Measurements from ENCODE around the gene BEST2.
A peak's percentile ranks its signal among the peaks of the same experiment; 100 is the strongest.

The BEST2 gene

DNA sequence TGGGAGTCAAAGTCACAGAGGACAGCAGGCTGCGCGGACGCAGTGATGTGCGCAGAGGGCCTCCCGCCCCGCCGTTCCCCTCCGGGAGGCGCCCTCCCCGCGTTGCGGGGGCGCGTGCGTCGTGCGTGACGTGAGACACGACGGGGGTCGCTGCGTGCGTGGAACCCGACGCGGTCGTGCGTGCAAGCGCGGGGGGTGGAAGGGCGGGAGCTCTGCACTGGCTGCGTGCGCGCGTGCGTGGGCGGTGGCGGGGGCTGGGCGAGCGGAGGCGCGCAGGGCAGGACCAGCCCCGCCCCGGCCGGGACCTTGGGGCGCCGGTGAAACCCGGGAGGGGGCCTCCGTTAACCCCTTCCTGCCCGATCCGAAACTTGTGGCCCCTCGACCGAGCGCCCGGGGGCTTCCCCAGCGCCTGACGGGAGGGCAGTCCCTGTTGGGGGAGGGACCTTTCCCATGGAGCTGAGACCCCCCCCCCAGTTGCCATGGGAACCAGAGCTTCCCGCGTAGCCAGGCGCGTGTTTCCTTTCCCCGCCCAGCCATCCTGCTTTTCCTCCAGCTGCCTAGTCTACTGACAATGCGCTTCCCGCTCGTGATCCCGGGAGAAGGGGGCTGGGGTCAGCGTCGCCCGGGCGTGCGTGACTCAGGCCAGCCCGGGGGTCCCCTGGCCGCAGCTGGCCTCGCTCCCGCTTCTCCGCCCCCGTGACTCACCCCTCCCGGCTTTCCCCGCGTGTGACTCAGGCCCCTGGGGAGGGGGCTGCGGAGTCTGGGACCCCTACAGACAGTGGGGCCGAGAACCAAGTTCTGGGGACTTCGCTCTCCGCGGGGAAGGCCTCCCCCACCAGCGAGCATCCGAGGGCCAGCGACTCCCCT lies 31.1 kb downstream of the BEST2 start:
- Histone ChIP-seq H3K9ac (ENCODE audit: low read depth, low read length) (0 out of 2 replicates have a peak overlapping the region, but pooled peaks have one; percentile 10), H3K9me3 (ENCODE audit: control insufficient read depth, insufficient read depth, low read length) (no peaks in the 10 kb centered on the region), H3K27ac (ENCODE audit: low read depth, low read length) (peak overlapping the region; percentile 64), H3K4me1 (ENCODE audit: control insufficient read depth, insufficient read depth, low read length) (peaks cover 19% of the 10 kb centered on the region), H3K36me3 (ENCODE audit: control insufficient read depth, insufficient read depth, low read length) (no peaks in the 10 kb centered on the region), H3K27me3 (ENCODE audit: control insufficient read depth, insufficient read depth, low read length) (no peaks in the 10 kb centered on the region), H3K4me3 (ENCODE audit: low read depth, low read length) (peak overlapping the region; percentile 63)

DNA sequence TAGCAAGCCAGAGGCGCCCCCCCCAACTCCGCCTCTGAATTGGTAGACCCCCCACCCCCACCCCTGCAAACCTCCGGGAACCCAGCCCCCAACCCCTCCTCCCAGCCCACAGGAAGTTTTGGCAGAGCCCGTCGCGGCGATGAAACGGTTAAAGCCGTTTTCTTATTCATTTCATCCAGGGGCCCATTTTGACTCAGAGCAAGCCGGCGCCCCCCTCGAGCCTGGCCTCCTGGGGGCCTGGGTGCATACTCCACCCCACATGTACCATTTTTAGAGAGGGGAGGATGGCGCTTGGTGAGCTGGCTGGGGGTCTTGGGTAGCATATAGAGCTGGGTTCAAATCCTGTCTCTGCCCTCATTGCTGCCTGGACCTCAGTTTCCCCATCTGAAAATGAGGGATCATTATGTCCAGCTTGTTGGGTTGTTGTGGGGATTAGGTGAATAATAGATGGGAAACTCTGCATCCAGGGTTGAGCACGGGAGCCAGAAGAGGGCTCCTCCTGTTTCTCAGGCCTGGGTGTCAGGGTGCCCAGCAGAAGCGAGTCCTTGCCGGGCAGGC lies 31.8 kb downstream of the BEST2 start:
- Histone ChIP-seq H3K4me3 (ENCODE audit: low read depth, low read length) (peak overlapping the region; percentile 63; the same call in 1 of the 2 replicates), H3K4me1 (ENCODE audit: control insufficient read depth, insufficient read depth, low read length) (peaks cover 21% of the 10 kb centered on the region), H3K36me3 (ENCODE audit: control insufficient read depth, insufficient read depth, low read length) (no peaks in the 10 kb centered on the region), H3K27me3 (ENCODE audit: control insufficient read depth, insufficient read depth, low read length) (no peaks in the 10 kb centered on the region), H3K27ac (ENCODE audit: low read depth, low read length) (peak overlapping the region; percentile 64), H3K9me3 (ENCODE audit: control insufficient read depth, insufficient read depth, low read length) (no peaks in the 10 kb centered on the region), H3K9ac (ENCODE audit: low read depth, low read length) (no peak overlapping the region)

DNA sequence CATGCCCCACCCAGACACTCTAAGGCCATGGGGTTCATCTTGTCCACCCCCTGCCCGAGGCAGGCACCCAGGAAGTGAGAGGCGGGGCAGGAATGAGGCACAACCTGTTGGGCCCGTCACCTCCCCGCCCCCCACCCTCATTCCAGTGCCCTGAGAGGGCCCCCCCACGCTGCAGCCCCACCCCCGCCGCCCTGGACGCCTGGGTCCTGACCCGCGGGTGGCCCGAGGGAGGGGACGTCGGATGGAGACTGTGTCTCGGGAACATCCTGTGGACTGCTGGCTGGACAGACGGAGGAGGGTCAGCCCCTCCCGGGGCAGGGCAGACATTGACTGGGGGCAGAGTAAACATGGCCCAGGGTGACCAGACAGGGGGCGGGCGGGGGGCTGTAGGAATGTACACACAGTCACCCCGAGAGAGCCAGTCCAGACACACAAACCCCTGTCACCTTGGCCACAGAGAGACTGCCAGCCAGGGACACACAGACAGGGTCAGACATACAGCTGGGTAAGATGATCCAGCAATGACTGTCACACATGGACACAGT lies 32.3 kb downstream of the BEST2 start:
- Histone ChIP-seq H3K9me3 (ENCODE audit: control insufficient read depth, insufficient read depth, low read length) (no peaks in the 10 kb centered on the region), H3K4me3 (ENCODE audit: low read depth, low read length) (no peak overlapping the region), H3K9ac (ENCODE audit: low read depth, low read length) (no peak overlapping the region), H3K36me3 (ENCODE audit: control insufficient read depth, insufficient read depth, low read length) (no peaks in the 10 kb centered on the region), H3K27ac (ENCODE audit: low read depth, low read length) (no peak overlapping the region), H3K27me3 (ENCODE audit: control insufficient read depth, insufficient read depth, low read length) (no peaks in the 10 kb centered on the region), H3K4me1 (ENCODE audit: control insufficient read depth, insufficient read depth, low read length) (peaks cover 21% of the 10 kb centered on the region)

DNA sequence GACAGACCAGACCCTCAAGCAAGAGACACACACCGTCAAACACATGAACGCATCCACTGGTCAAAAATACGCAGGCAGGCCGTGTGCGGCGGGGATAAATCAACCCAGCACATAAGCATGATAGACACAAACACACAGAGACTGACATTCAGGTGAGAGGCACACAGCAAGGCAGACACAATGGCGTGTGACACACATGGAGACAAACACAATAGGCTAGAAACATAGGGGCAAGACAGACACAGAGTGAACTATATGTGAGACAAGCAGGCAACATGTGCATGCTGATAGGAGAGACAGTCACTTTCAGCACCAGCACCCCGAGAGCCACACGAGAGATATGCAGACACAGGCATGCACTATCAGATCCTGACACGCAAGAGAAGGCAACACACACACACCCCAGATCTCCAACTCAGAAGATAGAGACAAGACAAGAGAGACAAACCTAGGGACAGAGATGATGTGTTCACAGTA lies 32.8 kb downstream of the BEST2 start:
- Histone ChIP-seq H3K4me1 (ENCODE audit: control insufficient read depth, insufficient read depth, low read length) (peaks cover 21% of the 10 kb centered on the region), H3K9ac (ENCODE audit: low read depth, low read length) (no peak overlapping the region), H3K27me3 (ENCODE audit: control insufficient read depth, insufficient read depth, low read length) (no peaks in the 10 kb centered on the region), H3K27ac (ENCODE audit: low read depth, low read length) (no peak overlapping the region), H3K4me3 (ENCODE audit: low read depth, low read length) (no peak overlapping the region), H3K9me3 (ENCODE audit: control insufficient read depth, insufficient read depth, low read length) (no peaks in the 10 kb centered on the region), H3K36me3 (ENCODE audit: control insufficient read depth, insufficient read depth, low read length) (no peaks in the 10 kb centered on the region)

DNA sequence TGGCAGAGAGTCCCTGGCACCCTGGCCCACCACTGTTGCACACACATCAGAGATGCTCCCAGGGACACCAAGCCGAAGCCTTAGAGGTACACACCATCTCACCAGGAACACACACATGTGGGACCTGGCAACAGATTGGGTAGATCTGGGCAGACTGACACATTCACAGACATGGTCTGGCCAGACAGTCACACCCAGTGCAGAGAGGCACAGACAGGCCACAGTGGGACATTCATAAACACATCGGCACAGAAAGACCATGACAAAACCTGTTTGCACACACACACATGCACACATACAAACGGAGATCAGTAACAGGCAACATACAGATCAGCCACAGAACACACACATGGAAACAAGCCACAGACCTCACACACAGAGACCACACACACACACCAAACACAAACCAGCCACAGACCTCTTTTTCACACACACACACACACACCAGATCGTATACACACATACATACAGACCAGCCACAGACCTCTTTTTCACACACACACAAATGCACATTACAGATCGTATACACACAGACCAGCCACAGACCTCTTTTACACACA lies 33.4 kb downstream of the BEST2 start:
- no peak overlapping the region for H3K4me3 ChIP-seq (ENCODE audit: low read depth, low read length)
- H3K27ac ChIP-seq (ENCODE audit: low read depth, low read length) = no peak overlapping the region
- no peaks in the 10 kb centered on the region for H3K9me3 ChIP-seq (ENCODE audit: control insufficient read depth, insufficient read depth, low read length)
- H3K9ac ChIP-seq (ENCODE audit: low read depth, low read length) = no peak overlapping the region
- peaks cover 20% of the 10 kb centered on the region for H3K4me1 ChIP-seq (ENCODE audit: control insufficient read depth, insufficient read depth, low read length)
- no peaks in the 10 kb centered on the region for H3K36me3 ChIP-seq (ENCODE audit: control insufficient read depth, insufficient read depth, low read length)
- H3K27me3 ChIP-seq (ENCODE audit: control insufficient read depth, insufficient read depth, low read length) = no peaks in the 10 kb centered on the region

DNA sequence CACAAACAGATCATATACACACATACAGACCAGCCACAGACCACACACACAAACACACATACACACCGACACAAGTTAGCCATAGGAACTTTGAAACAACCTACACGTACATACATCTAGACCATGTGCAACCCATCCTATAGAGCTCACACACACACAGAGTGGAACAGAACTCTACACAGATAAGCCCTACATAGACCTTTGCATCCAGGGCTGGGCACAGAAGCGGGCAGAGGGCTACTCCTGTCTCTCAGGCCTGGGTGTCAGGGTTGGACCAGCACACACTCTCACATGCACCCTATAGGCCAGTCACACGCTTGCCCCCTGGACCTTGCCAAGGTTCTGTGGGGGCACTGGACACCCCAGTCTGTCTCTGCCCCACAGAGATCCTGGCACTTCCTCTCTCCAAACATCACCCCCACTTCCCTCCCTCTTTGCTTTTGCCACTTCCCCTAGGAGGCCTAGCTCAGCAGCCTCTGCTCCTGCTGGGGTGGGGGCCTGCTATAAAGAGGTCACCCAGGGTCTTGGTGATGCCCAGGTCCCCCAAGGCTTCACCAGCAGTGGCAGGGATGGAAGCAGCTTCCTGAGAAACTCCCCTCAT lies 33.9 kb downstream of the BEST2 start:
- Histone ChIP-seq H3K27me3 (ENCODE audit: control insufficient read depth, insufficient read depth, low read length) (peaks cover 3% of the 10 kb centered on the region), H3K4me1 (ENCODE audit: control insufficient read depth, insufficient read depth, low read length) (peaks cover 24% of the 10 kb centered on the region), H3K36me3 (ENCODE audit: control insufficient read depth, insufficient read depth, low read length) (no peaks in the 10 kb centered on the region), H3K9me3 (ENCODE audit: control insufficient read depth, insufficient read depth, low read length) (no peaks in the 10 kb centered on the region), H3K4me3 (ENCODE audit: low read depth, low read length) (no peak overlapping the region), H3K27ac (ENCODE audit: low read depth, low read length) (no peak overlapping the region), H3K9ac (ENCODE audit: low read depth, low read length) (no peak overlapping the region)

DNA sequence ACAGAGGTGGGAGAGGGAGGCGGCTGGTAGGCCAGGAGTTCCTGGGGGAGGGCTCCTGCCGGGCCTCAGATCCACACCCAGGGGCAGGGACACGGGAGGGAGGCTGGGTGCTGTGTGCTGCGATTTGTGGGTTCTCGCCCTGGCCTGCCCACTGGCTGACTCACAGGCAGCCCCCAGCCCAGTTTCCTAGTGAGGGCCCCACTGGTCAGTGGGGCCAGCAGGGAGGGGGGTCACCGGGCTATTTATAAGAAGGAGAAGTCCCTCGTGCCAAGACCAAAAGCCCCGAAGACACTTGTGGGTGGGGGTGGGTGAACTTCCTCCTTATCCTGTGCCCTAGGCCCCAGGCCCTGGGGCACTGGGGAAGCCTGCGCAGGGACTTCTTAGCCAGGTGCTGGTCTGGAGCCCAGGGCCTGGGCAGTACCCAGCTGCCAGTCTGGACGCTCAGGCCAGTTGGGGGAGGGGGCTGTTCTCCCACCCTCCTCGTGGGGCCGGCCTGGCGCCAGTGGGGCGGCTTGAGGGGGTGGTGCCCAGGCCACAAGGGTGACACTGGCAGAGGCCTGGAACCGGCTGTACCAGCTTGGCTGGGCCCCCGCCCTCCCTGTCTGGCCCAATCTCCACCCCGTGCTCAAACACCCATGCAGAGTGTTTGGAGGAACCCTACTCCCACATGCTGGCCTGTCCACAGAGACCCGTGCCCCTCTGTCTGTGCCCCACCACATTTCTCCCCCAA lies 34.7 kb downstream of the BEST2 start:
- no peak overlapping the region for H3K9ac ChIP-seq (ENCODE audit: low read depth, low read length)

DNA sequence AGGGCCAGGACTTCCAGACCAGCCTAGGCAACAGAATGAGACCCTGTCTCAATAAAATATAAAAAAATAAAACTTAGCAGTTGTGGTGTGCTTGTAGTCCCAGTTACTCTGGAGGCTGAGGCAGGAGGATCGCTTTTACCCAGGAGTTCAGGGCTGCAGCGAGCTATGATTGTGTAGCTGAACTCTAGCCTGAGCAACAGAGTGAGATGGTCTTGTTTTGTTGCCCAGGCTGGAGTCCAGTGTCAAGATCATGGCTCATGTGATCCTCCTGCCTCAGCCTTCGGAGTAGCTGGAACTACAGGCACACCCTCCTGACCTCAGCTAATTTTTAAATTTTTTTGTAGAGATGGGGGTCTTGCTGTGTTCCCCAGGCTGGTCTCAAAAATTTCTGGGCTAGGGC lies 35.4 kb downstream of the BEST2 start:
- no peaks in the 10 kb centered on the region for H3K36me3 ChIP-seq (ENCODE audit: control insufficient read depth, insufficient read depth, low read length)
- H3K27ac ChIP-seq (ENCODE audit: low read depth, low read length) = no peak overlapping the region
- no peak overlapping the region for H3K4me3 ChIP-seq (ENCODE audit: low read depth, low read length)
- H3K9ac ChIP-seq (ENCODE audit: low read depth, low read length) = no peak overlapping the region
- H3K9me3 ChIP-seq (ENCODE audit: control insufficient read depth, insufficient read depth, low read length) = no peaks in the 10 kb centered on the region
- peaks cover 17% of the 10 kb centered on the region for H3K27me3 ChIP-seq (ENCODE audit: control insufficient read depth, insufficient read depth, low read length)
- peaks cover 30% of the 10 kb centered on the region for H3K4me1 ChIP-seq (ENCODE audit: control insufficient read depth, insufficient read depth, low read length)

More for the DNA sequence above, 34.7 kb downstream of the BEST2 start:
- H3K9me3 ChIP-seq (ENCODE audit: control insufficient read depth, insufficient read depth, low read length) = no peaks in the 10 kb centered on the region
- H3K36me3 ChIP-seq (ENCODE audit: control insufficient read depth, insufficient read depth, low read length) = no peaks in the 10 kb centered on the region
- no peak overlapping the region for H3K4me3 ChIP-seq (ENCODE audit: low read depth, low read length)
- H3K27me3 ChIP-seq (ENCODE audit: control insufficient read depth, insufficient read depth, low read length) = peaks cover 11% of the 10 kb centered on the region
- H3K27ac ChIP-seq (ENCODE audit: low read depth, low read length) = no peak overlapping the region
- H3K4me1 ChIP-seq (ENCODE audit: control insufficient read depth, insufficient read depth, low read length) = peaks cover 30% of the 10 kb centered on the region

DNA sequence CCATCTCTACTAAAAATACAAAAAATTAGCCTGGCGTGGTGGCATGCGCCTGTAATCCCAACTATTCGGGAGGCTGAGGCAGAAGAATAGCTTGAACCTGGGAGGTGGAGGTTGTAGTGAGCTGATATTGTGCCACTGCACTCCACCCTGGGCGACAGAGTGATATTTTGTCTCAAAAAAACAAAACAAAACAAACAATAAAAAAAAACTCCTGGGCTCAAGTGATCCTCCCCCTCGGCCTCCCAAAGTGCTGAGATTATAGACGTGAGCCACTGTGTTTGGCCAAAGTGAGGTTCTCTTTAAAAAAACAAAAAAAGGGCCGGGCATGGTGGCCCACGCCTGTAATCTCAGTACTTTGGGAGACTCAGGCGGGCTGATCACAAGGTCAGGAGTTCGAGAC lies 35.9 kb downstream of the BEST2 start:
- no peaks in the 10 kb centered on the region for H3K9me3 ChIP-seq (ENCODE audit: control insufficient read depth, insufficient read depth, low read length)
- no peak overlapping the region for H3K4me3 ChIP-seq (ENCODE audit: low read depth, low read length)
- no peak overlapping the region for H3K27ac ChIP-seq (ENCODE audit: low read depth, low read length)
- H3K36me3 ChIP-seq (ENCODE audit: control insufficient read depth, insufficient read depth, low read length) = no peaks in the 10 kb centered on the region
- H3K9ac ChIP-seq (ENCODE audit: low read depth, low read length) = no peak overlapping the region
- peaks cover 22% of the 10 kb centered on the region for H3K27me3 ChIP-seq (ENCODE audit: control insufficient read depth, insufficient read depth, low read length)
- H3K4me1 ChIP-seq (ENCODE audit: control insufficient read depth, insufficient read depth, low read length) = peaks cover 30% of the 10 kb centered on the region

DNA sequence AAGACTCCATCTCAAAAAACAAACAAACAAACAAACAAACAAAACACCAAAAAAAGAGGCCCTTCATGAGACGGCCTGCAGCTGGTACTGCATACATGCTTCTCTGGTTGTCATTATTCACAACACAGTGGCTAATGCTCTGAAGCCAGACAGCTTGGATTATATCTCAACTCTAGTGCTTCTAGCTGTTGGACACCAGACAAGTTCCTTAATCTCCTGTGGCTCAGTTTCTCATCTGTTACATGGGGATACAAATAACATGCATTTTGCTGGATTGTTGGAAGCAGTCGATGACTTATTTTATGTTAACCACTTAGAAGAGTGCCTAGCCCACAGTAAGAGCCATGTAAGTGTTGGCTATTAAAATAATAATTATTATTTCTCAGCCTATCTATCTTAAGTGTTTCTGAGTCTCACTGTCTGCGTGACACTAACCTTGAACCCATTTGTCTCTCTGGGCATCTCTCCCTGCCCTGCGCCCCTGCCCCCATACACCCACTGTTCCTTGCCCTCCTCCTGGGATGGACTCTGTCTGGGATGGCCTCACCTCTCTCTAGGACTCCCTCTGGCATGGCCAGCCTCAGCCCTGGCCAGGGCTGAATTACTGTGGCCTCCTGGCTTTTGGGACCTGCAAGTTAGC lies 36.6 kb downstream of the BEST2 start:
- Histone ChIP-seq H3K9ac (ENCODE audit: low read depth, low read length) (no peak overlapping the region), H3K9me3 (ENCODE audit: control insufficient read depth, insufficient read depth, low read length) (no peaks in the 10 kb centered on the region), H3K36me3 (ENCODE audit: control insufficient read depth, insufficient read depth, low read length) (no peaks in the 10 kb centered on the region), H3K27ac (ENCODE audit: low read depth, low read length) (peak overlapping the region; percentile 72), H3K4me1 (ENCODE audit: control insufficient read depth, insufficient read depth, low read length) (peaks cover 30% of the 10 kb centered on the region), H3K4me3 (ENCODE audit: low read depth, low read length) (peak overlapping the region; percentile 78), H3K27me3 (ENCODE audit: control insufficient read depth, insufficient read depth, low read length) (peaks cover 25% of the 10 kb centered on the region)

All from HUES48 (cell line).